Liver (tissue), 9 donors: ENCODE measurements around the gene CDC42BPA. TPM values are rescaled to one million over a fixed set of nuclear protein-coding genes. Genes with fewer than 3 reads are reported as not detected.

ENCODE experiments used
- DNase-seq: peaks from one replicate; pipeline ENCODE4 v3.0.0-alpha.2; 2017; ENCODE audit warnings: low spot score
- H3K27ac ChIP-seq, 2 donors: one replicate each; pipeline ENCODE4 v1.7.0; 2013; ENCODE audit warnings: inconsistent platforms in 2 of 2, low read length in 2 of 2, control low read depth in 1 of 2, low read depth in 1 of 2, mild to moderate bottlenecking in 1 of 2
- H3K27me3 ChIP-seq, 4 donors: one replicate each; pipeline versions ENCODE4 v1.6.1 to v1.7.0; 2013; ENCODE audit warnings: low read length in 3 of 4, inconsistent platforms in 1 of 4, mild to moderate bottlenecking in 1 of 4, moderate library complexity in 1 of 4; ENCODE audit not compliant: control insufficient read depth in 4 of 4, insufficient read depth in 4 of 4
- H3K36me3 ChIP-seq, 4 donors: one replicate each; pipeline versions ENCODE4 v1.6.1 to v1.7.0; 2013; ENCODE audit warnings: low read length in 3 of 4, mild to moderate bottlenecking in 3 of 4, low read depth in 1 of 4, moderate library complexity in 1 of 4; ENCODE audit not compliant: control insufficient read depth in 4 of 4, insufficient read depth in 3 of 4
- H3K4me1 ChIP-seq, 4 donors: one replicate each; pipeline versions ENCODE4 v1.6.1 to v1.7.0; 2013; ENCODE audit warnings: low read length in 3 of 4, mild to moderate bottlenecking in 3 of 4, moderate library complexity in 1 of 4; ENCODE audit not compliant: control insufficient read depth in 4 of 4, insufficient read depth in 4 of 4
- H3K4me3 ChIP-seq, 3 donors: one replicate each; pipeline versions ENCODE4 v1.6.1 to v1.7.0; 2013; ENCODE audit warnings: low read length in 3 of 3, control low read depth in 1 of 3, low read depth in 1 of 3, mild to moderate bottlenecking in 1 of 3
- H3K9ac ChIP-seq, 2 donors: one replicate each; pipeline ENCODE4 v1.7.0; 2013; ENCODE audit warnings: low read length in 2 of 2, mild to moderate bottlenecking in 2 of 2, moderate library complexity in 2 of 2, control low read depth in 1 of 2, low read depth in 1 of 2
- H3K9me3 ChIP-seq, 4 donors: one replicate each; pipeline versions ENCODE4 v1.6.1 to v1.7.0; 2013; ENCODE audit warnings: low read length in 3 of 4; ENCODE audit not compliant: control insufficient read depth in 4 of 4
- ATF3 ChIP-seq: IDR thresholded peaks from 2 replicates; pipeline ENCODE4 v1.6.1; 2016; ENCODE audit warnings: antibody characterized with exemption
- CTCF ChIP-seq: fragments of 150-350 bp; IDR thresholded peaks from 2 replicates; pipeline ENCODE4 v1.5.1; 2017; ENCODE audit warnings: improper control_type of control experiment, low read depth, low read length; ENCODE audit not compliant: missing input control
- EGR1 ChIP-seq, 2 donors: IDR thresholded peaks; 2 replicates each; pipeline ENCODE4 v1.6.1; 2016 to 2018; ENCODE audit warnings: antibody characterized with exemption in 2 of 2, low read depth in 2 of 2
- FOXA1 ChIP-seq: IDR thresholded peaks from 2 replicates; pipeline ENCODE4 v1.6.1; 2016; ENCODE audit warnings: antibody characterized with exemption
- FOXA2 ChIP-seq: IDR thresholded peaks from 2 replicates; pipeline ENCODE4 v1.6.1; 2016; ENCODE audit warnings: antibody characterized with exemption
- GABPA ChIP-seq, 2 donors: IDR thresholded peaks in 1 of 2; conservative IDR thresholded peaks in 1 of 2; 2 replicates each; pipeline ENCODE4 v1.6.1; 2016; ENCODE audit warnings: antibody characterized with exemption in 2 of 2, mild to moderate bottlenecking in 1 of 2, moderate library complexity in 1 of 2
- HNF4A ChIP-seq, 2 donors: conservative IDR thresholded peaks; 2 replicates each; pipeline ENCODE4 v1.6.1; 2016; ENCODE audit warnings: antibody characterized with exemption in 2 of 2, mild to moderate bottlenecking in 2 of 2
- HNF4G ChIP-seq: IDR thresholded peaks from 2 replicates; pipeline ENCODE4 v1.6.1; 2016; ENCODE audit warnings: antibody characterized with exemption
- JUND ChIP-seq, 2 donors: IDR thresholded peaks; 2 replicates each; pipeline ENCODE4 v1.6.1; 2016; ENCODE audit warnings: antibody characterized with exemption in 2 of 2
- MAX ChIP-seq: IDR thresholded peaks from 2 replicates; pipeline ENCODE4 v1.6.1; 2016; ENCODE audit warnings: antibody characterized with exemption
- NR2F2 ChIP-seq: IDR thresholded peaks from 2 replicates; pipeline ENCODE4 v1.6.1; 2016; ENCODE audit warnings: antibody characterized with exemption
- RAD21 ChIP-seq, 2 donors: IDR thresholded peaks; 2 replicates each; pipeline ENCODE4 v1.6.1; 2016; ENCODE audit warnings: antibody characterized with exemption in 2 of 2, mild to moderate bottlenecking in 2 of 2
- REST ChIP-seq: IDR thresholded peaks from 2 replicates; pipeline ENCODE4 v1.6.1; 2016; ENCODE audit warnings: antibody characterized with exemption, mild to moderate bottlenecking
- RXRA ChIP-seq, 2 donors: IDR thresholded peaks; 2 replicates each; pipeline ENCODE4 v1.6.1; 2017 to 2018; ENCODE audit warnings: antibody characterized with exemption in 2 of 2, mild to moderate bottlenecking in 1 of 2
- SP1 ChIP-seq: IDR thresholded peaks from 2 replicates; pipeline ENCODE4 v1.6.1; 2018; ENCODE audit warnings: antibody characterized with exemption, mild to moderate bottlenecking
- TAF1 ChIP-seq: conservative IDR thresholded peaks from 2 replicates; pipeline ENCODE4 v1.6.1; 2016; ENCODE audit warnings: antibody characterized with exemption, mild to moderate bottlenecking
- YY1 ChIP-seq: IDR thresholded peaks from 2 replicates; pipeline ENCODE4 v1.6.1; 2016; ENCODE audit warnings: antibody characterized with exemption, mild to moderate bottlenecking
- ZBTB33 ChIP-seq: IDR thresholded peaks from 2 replicates; pipeline ENCODE4 v1.6.1; 2016; ENCODE audit warnings: antibody characterized with exemption
- WGBS: extraction: QIAGEN DNeasy Blood & Tissue Kit; methylation state at CpG from one replicate; pipeline ENCODE4 v1.1.7; 2013; 5-methylcytosine and 5-hydroxymethylcytosine counted together
- polyA plus RNA-seq, 2 donors: library from polyadenylated mRNA; stranded (reverse) in 1 of 2; unstranded in 1 of 2; fragments of 200-250 nt in 1 of 2; fragments of >200 nt in 1 of 2; fragmentation: Nextera tagmentation in 1 of 2; extraction: Ambion mirVana in 1 of 2; gene quantifications; one replicate each; pipeline versions ENCODE4 v1.2.1 to v1.2.3, GENCODE V29; 2013 to 2015
- total RNA-seq, 2 donors: library from RNA; depleted of rRNA; stranded (reverse); fragments of >200 nt; gene quantifications; one replicate each; pipeline ENCODE4 v1.2.3, GENCODE V29; 2014
- donor health status: healthy.
- donor health status: healthy.
- donor health status: healthy.
- donor health status: healthy.
- donor health status: healthy.

The CDC42BPA gene
- total and polyA plus RNA-seq, 4 donors, result 5.8 to 39.9 (median 24.3) TPM

GRCh38 chr1:227305894-227306626 is 12.2 kb downstream of the CDC42BPA start:
- Histone ChIP-seq H3K9ac (no peak overlapping the region), H3K9me3 (no peaks in the 10 kb centered on the region), H3K27ac (no peak overlapping the region), H3K36me3 (no peaks in the 10 kb centered on the region), H3K27me3 (no peaks in the 10 kb centered on the region), H3K4me1 (peaks cover 0 to 2% (median 0%) of the 10 kb centered on the region in 4 donors), H3K4me3 (no peak overlapping the region)
- TF ChIP-seq JUND (IDR thresholded peaks at IDR 0.05), result no peak
- TF ChIP-seq YY1, result no peak
- TF ChIP-seq RAD21 (IDR thresholded peaks at IDR 0.05), result no peak
- no peak for TF ChIP-seq EGR1 (IDR thresholded peaks at IDR 0.05; ENCODE audit: low read depth in 2 of 2)
- TF ChIP-seq HNF4A (conservative IDR thresholded peaks at IDR 0.05), result no peak
- TF ChIP-seq RXRA (IDR thresholded peaks at IDR 0.05), result no peak
- DNase-seq, result no peak
- WGBS, result 96% methylated on average over 6 of the region's 6 CpGs

- Histone ChIP-seq H3K27ac (no peak overlapping the region), H3K27me3 (no peaks in the 10 kb centered on the region), H3K4me3 (no peak overlapping the region), H3K4me1 (peaks cover 0 to 4% (median under 1%) of the 10 kb centered on the region in 4 donors), H3K9ac (no peak overlapping the region), H3K9me3 (no peaks in the 10 kb centered on the region), H3K36me3 (no peaks in the 10 kb centered on the region)
- no peak for TF ChIP-seq GABPA (IDR thresholded peaks at IDR 0.05 in 1 of 2, conservative IDR thresholded peaks at IDR 0.05 in 1 of 2)
- no peak for TF ChIP-seq REST
- TF ChIP-seq CTCF, result no peak
- no peak for TF ChIP-seq MAX
- no peak for TF ChIP-seq FOXA2
- no peak for TF ChIP-seq NR2F2
- TF ChIP-seq RAD21 (IDR thresholded peaks at IDR 0.05), result no peak
- TF ChIP-seq ZBTB33, result no peak
- no peak for TF ChIP-seq ATF3
- no peak for TF ChIP-seq RXRA (IDR thresholded peaks at IDR 0.05)
- no peak for TF ChIP-seq FOXA1
- TF ChIP-seq SP1, result no peak
- no peak for TF ChIP-seq YY1
- TF ChIP-seq JUND (IDR thresholded peaks at IDR 0.05), result no peak
- TF ChIP-seq EGR1 (IDR thresholded peaks at IDR 0.05; ENCODE audit: low read depth in 2 of 2), result no peak
- no peak for TF ChIP-seq HNF4G
- TF ChIP-seq HNF4A (conservative IDR thresholded peaks at IDR 0.05), result no peak
- TF ChIP-seq TAF1, result no peak
- no peak for DNase-seq
Measured at GRCh38 chr1:227304665-227305064, 13.6 kb downstream of the CDC42BPA start.
